GM21528 (cell line): ENCODE data around the gene KCNQ5.
"Not testable (repeated sequence)": the region's sequence is repeated elsewhere in the genome, so short reads cannot be mapped to it uniquely, and the experiment has no call there.

Source experiments
- ATAC-seq: cut with Tn5 transposase; IDR thresholded peaks from one replicate; pipeline ENCODE4 v1.9.1; 2021; ENCODE audit warnings: mild to moderate bottlenecking, moderate library complexity; ENCODE audit not compliant: unreplicated experiment, low FRiP score

Gene KCNQ5

GRCh38 chr6:72876256-72876655 is 254.4 kb downstream of the KCNQ5 start:
- ATAC-seq: no peak

DNA sequence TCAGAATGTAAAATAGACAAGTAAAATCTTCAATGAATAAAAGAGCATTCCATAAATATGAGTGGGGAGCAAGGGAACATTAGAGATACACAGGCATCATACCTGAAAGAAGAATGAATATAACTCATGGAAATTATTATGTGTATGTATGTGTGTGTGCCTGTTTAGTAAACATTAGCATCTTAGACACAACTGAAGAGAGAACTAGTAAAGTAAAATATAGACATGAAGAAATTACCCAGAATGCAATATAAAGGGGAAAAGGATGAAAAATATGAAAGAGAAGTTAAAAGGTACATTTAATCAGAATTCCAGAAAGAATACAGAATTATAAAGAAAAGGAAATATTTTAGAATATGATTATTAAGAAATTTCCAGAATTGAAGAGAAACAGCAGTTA is 264.3 kb downstream of the KCNQ5 start:
- no peak for ATAC-seq

- no peak for ATAC-seq
Observed at GRCh38 chr6:72890233-72890632, 268.4 kb downstream of the KCNQ5 start.

- no peak for ATAC-seq
Observed at GRCh38 chr6:72890671-72891070, 268.8 kb downstream of the KCNQ5 start.

DNA sequence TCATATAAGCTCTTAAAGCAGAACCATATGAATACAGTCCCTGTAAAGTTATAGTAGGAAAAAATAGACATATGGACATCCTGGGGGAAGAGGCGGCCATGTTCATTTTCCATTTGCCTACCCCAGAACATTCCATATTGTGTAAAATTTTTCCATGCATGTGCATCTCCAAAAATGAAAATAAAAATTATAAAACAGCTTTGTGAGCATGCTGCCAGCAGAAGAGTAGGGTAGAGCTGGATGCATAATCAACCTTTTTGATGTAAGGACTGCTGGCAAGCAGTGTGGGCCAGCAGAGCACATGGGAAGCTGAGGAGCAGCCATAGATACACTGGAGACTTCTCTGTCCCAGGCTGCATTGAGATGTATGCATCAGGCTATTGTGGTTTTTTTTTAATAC is 271.0 kb downstream of the KCNQ5 start:
- ATAC-seq: no peak

- ATAC-seq: no peak
Observed at GRCh38 chr6:72894091-72894490, 272.2 kb downstream of the KCNQ5 start.

DNA sequence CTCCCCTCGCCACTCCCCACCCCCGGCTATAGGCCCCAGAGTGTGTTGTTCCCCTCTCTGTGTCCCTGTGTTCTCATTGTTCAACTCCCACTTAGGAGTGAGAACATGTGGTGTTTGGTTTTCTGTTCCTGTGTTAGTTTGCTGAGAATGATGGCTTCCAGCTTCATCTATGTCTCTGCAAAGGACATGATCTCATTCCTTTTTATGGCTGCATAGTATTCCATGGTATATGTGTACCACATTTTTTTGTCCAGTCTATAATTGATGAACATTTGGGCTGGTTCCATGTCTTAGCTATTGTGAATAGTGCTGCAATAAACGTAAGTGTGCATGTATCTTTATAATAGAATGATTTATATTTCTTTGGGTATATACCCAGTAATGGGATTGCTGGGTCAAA is 276.4 kb downstream of the KCNQ5 start:
- ATAC-seq: not testable (repeated sequence)

GRCh38 chr6:72905705-72906478 is 284.0 kb downstream of the KCNQ5 start:
- no peak for ATAC-seq

GRCh38 chr6:72911463-72912155 is 289.7 kb downstream of the KCNQ5 start:
- ATAC-seq: no peak

DNA sequence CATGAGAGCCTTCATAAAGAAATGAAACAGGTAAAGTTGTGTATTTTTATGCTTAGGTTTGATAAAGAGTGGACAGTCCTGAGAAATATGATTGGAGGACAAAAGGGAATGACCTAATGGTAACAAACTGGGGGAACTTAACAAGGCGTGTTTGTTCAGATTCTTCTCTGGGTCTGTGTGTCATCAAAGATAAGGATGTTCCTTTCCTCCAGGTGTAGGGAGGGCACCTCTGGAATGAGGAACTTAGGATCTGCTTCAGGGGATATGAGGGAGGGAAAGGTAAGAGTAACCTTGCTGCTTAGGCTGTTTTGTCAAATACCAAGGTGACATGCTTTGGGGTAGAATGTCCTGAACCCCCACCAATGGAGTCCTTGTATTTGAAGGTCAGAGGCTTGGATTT is 291.9 kb downstream of the KCNQ5 start:
- ATAC-seq: no peak

- no peak for ATAC-seq
Observed at GRCh38 chr6:72916298-72916697, 294.4 kb downstream of the KCNQ5 start.

DNA sequence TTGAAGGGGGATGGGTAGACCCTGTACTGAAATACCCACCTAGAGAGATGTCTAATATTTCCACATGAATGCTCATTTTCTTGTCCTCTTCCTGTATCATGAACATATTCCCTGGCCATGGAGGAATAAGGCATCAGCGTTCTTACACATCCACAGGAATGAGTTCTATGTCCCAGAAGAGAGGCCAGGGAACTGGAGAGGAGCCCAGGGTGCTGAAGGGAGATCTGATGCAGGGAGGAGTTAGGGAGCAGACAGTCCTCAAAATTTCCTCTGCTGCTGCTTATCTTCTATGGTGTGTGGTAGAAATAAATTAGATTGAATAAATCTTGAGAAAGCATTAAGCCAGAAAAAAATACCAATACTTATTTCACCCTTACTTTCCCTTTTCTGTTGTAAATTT is 295.0 kb downstream of the KCNQ5 start:
- no peak for ATAC-seq

DNA sequence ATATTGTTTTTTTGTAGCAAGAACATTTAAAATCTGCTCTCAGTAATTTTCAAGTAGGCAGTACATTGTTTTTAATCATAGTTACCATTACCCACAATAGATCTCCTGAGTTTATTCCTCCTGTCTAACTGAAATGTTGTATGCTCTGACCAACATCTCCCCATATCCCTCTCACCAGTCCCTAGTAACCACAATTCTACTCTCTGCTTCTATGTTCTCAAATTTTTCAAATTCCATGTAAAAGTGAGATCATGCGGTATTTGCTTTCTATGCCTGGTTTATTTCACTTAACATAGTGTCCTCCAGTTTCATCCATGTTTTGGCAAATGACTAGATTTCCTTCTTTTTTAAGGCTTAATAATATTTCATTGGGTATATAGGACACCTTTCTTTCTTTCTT is 300.5 kb downstream of the KCNQ5 start:
- ATAC-seq: no peak

GRCh38 chr6:72925136-72925535 is 303.3 kb downstream of the KCNQ5 start:
- no peak for ATAC-seq

- no peak for ATAC-seq
Observed at GRCh38 chr6:72930556-72931132, 308.8 kb downstream of the KCNQ5 start.

DNA sequence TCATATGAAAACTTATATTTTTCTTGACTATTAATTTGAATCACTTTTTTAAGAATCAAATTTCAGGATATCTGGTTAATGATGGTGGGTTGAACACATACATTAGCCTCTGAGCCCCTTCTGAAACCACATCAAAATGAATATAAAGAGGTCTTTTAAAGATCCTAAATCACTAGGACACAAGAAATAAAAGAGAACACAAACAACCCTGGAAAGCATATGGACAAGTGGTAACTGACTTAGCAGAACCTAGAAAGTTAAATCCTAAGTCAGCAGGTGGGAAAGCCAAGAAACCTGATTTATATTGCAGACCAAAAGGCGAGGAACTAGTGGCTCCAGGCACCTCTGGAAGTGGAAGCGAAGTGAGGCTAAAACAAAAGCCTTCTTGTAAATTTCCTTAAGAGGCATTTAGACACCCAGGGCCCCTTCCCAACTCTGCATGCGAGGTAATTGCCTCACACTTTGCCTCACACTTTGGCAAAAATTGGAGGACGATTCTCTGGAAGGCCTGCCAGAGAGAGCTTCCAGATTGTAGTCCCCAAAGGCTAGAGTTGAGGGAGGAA is 309.5 kb downstream of the KCNQ5 start:
- no peak for ATAC-seq

GRCh38 chr6:72933233-72933632 is 311.4 kb downstream of the KCNQ5 start:
- no peak for ATAC-seq

GRCh38 chr6:72936766-72937559 is 315.1 kb downstream of the KCNQ5 start:
- ATAC-seq: no peak

DNA sequence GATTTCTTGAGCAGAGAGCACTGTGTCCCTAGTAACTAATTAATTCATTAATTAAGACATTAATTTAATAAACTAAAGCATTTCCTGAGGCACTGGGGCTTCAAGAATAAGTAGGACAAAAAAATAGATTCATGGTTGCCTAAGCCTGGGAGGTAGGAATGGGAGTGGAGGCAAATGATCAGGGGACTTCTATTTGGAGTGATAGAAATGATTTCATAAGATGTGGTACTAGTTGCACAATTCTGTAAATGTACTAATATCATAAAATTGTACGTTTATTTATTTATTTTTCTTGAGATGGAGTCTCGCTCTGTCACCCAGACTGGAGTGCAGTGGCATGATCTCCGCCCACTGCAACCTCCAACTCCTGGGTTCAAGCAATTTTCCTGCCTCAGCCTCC is 316.2 kb downstream of the KCNQ5 start:
- ATAC-seq: no peak

GRCh38 chr6:72939004-72939403 is 317.1 kb downstream of the KCNQ5 start:
- ATAC-seq: no peak

DNA sequence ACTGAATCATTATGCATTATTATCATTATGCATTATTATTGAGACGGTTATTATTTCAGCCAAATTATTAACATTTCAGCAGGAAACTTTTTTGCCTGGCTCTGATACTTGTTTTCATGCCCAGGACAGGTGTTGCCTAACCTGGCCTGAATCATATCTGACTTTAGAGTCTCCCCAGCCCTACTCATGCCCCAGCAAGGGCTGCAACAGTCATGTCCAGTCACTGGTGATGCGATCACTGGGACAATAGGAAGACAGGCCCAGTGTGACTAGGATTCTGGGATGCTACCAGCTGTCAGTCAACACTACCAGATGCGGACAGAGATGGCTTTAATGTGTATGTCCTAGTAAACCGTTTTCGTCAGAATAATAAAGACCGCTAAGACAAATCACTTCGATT is 318.4 kb downstream of the KCNQ5 start:
- ATAC-seq: no peak
